Right lung (tissue), 5 donors: ENCODE results near the gene EXOC3L2. TPM values are rescaled to one million over a fixed set of nuclear protein-coding genes. Genes with fewer than 3 reads are reported as not detected.
"Not testable (repeated sequence)": the region's sequence is repeated elsewhere in the genome, so short reads cannot be mapped to it uniquely, and the experiment has no call there.

ENCODE experiments used
- DNase-seq, 2 donors: peaks; one replicate each; pipeline ENCODE4 v3.0.0-alpha.2; 2013
- polyA plus RNA-seq, 5 donors: library from polyadenylated mRNA; unstranded; fragments of 120-200 nt; gene quantifications; one replicate each; pipeline versions ENCODE4 v1.2.1 to v1.2.3, GENCODE V29; 2013; ENCODE audit warnings: inconsistent platforms in 1 of 5, low replicate concordance in 1 of 5; ENCODE audit not compliant: insufficient read length in 5 of 5, insufficient read depth in 1 of 5

EXOC3L2 gene
- polyA plus RNA-seq, 5 donors = 0.84 to 2.8 (median 1.5) TPM

DNA sequence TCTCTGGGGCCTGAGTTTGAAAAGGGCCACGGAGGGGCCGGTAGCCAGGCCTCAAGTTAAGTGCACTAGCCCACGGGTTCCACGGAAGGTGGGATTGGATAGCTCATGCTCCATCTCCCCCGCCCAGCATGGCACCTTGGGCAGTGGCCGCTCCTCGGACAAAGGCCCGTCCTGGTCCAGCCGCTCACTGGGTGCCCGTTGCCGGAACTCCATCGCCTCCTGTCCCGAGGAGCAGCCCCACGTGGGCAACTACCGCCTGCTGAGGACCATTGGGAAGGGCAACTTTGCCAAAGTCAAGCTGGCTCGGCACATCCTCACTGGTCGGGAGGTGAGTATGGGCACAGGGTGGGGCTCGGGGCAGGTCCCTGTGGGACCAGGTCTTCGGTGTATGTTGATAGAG is 13.7 kb upstream of the EXOC3L2 start:
- no peak for DNase-seq

DNA sequence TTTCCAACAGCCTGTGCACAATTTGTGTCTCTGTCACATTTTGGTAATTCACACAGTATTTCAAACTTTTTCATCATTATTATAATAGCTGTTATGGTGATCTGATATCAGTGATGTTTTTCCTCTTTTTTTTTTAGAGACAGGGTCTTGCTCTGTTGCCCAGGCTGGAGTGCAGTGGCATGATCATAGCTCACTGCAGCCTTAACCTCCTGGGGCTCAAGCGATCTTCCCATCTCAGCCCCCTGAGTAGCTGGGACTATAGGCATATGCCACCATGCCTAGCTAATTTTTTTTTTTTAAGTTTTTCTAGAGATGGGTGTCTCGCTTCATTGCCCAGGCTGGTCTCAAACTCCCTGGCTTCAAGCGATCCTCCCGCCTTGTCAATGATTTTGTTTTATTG is 11.6 kb upstream of the EXOC3L2 start:
- no peak for DNase-seq

DNA sequence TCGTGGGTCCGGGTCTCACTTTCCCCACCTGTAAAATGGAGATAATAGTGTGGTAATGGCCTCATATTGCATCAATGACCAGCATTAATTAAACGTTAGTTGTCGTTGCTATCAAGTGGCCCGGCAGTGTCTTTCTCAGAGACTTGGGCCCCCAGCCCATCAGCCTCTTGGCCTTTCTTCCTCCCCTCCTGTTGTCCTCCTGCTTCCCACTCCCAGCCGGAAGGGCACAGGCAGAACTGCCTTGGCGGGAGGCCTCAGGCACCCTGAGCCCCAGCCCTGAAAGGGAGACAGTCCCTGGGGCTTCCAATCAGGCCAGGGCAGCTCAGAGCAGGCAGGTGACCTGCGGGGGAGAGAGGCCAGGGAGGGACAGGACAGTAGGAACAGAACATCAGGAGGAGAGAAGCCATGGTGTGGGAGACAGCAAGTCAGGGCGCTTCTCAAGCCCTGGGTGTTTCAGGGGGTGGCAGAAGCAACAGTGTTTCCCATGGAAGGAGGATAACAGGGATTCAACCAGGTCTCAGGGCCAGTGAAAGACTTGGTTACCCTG is 10.5 kb upstream of the EXOC3L2 start:
- DNase-seq = no peak

DNA sequence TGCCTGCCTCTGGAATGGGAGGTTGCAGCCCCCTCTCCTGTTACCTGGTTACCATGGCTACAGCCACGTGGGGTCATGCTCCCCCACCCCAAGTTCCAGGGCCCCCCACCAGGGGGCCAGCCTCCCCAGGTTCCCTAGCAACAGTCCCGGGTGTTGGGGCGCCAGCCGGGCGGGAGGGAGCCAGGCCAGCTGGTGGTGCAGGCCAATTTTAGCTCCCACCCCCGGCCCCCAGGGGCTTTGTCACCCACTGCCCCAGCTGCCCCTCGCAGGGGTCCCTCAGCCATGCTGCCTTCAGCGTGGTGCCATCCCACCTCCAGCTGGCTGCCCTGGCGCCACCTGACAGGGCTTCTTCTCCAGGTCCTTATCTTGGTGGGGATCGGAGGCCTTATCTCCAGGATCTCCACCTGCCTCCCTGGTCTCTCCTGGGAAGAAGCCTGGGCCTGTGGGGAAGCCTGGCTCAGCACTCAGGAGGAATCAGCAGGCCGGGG is 8.9 kb upstream of the EXOC3L2 start:
- DNase-seq = no peak

DNA sequence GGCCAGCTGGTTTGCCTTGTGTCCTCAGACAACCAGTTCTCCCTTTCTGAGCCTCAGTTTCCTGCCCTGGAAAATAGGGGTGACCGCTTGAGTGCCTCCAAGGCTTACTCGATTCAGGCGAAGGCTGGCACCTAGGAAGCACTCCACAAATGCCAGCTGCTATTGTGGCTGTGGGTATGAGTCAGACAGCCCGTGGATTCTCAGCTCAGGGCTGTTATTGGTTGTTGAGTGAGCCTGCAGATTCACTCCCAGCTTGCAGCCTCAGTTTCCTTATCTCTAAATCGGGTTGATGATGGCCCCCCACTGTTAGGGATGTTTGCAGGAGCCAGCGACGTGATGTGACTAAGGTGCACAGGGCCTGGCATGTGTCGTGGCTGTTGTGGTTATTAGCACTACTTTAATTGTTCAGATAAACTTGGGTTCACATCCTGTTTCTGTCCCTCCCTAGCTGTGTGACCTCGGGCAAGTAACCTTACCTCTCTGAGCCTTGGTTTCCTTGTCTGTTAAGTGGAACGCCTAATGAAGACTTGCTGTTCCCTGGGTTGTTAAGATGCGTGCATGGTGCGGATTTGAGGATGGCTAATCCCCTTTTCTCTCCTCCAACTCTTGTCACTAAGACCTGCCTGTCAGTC is 8.3 kb upstream of the EXOC3L2 start:
- no peak for DNase-seq

DNA sequence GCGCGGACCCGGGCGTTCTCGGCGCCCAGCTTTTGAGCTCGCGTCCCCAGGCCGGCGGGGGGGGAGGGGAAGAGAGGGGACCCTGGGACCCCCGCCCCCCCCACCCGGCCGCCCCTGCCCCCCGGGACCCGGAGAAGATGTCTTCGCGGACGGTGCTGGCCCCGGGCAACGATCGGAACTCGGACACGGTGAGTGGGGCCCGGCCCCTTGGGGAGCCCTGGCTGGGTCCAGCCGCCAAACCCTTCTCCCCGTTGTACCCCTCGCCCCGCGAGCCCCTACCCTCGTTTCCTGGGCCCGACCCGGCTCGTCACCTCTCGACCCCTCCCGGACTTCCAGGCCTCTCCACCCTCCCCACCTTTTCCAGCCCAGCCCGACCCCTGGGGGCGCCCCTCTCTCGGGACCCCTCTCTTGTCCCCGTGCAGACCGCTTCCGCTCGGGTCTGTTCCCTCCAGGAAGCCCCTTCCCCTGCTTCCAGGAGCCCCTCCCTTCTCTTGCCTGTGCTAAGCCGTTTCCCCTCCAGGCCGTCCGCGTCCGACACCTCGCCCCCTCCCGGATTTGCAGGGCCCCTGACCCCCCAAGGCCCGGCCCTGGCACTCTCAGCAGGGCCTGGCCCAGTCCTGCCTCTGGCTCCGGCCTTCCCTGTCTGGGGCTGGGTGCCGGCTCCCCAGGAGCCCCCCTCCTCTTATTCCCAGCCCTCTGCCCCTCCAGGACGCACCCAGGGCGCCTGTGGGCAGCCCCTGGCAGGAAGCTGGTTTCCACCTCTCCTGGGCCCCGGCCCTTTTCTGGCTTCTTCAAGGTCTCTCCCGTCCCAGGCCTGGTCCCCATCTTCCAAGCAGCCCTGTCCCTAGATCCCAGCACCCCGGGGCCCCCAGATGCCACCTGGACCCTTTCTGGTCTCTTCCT is 6.5 kb upstream of the EXOC3L2 start:
- no peak for DNase-seq

DNA sequence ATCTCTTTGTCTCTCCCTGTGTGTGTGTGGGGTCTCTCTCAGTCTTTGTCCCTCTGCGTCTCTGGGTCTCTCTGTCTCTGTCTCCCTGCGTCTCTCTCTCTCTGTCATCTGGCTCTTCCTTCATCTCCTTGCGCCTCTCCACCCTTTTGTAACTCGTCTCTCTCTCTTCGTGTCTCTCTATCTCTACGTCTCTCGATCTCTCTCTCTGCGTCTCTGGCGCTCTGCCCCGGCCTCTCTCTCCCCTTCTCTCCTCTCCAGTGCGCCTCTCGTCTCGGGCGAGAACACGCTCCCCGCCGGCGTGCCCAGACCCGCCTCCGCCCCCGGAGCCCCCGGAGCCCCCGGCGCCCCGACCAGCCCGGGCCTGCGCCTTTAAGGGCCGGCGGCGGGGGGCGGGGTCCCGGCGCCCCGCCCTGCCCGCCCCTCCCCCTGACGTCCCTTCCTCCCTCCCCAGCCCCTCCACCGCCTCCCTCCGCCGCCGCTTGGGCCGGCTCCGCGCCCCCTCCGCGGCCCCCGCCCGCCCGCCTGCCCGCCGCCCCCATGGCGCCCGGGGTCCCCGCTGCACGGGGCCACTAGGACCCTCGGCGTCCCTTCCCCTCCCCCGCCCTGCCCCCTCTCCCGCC is 5.7 kb upstream of the EXOC3L2 start, which contains the start of gene MARK4:
Gene MARK4 (plus strand): TSS at position 440 of the 620 bp plus-strand sequence. CDS start 318 bp downstream, outside the sequence.
- peak; percentile 42 to 60 for DNase-seq

DNA sequence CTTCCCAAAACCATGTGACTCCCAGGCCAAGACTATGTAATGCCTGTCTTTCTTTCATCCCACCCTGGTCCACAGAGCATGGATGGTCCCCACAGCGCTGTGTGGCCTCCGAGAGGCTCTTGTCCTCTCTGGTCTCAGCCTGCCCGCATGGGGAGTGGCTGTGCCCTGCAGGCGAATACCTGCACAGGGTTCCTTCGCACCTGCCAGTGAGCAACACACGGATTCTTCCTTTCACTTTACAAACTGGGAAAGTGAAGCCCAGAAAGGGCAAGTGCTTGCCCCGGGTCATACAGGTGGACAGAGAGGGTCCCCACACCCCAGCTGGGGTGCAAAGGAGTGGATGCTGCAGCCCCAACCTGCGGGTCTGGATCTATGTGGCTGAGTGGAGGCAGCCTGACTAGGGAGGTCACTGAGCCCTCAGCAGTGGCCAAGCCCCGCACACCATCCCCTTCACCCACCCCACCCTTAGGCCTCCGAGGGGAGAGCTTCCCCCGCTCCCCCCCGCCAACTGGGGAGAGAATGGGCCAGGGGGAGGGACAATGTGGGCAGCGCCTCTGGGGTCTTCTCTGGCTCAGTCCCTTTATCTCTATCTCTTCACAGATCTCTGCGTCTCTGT is 5.1 kb upstream of the EXOC3L2 start:
- DNase-seq = no peak

DNA sequence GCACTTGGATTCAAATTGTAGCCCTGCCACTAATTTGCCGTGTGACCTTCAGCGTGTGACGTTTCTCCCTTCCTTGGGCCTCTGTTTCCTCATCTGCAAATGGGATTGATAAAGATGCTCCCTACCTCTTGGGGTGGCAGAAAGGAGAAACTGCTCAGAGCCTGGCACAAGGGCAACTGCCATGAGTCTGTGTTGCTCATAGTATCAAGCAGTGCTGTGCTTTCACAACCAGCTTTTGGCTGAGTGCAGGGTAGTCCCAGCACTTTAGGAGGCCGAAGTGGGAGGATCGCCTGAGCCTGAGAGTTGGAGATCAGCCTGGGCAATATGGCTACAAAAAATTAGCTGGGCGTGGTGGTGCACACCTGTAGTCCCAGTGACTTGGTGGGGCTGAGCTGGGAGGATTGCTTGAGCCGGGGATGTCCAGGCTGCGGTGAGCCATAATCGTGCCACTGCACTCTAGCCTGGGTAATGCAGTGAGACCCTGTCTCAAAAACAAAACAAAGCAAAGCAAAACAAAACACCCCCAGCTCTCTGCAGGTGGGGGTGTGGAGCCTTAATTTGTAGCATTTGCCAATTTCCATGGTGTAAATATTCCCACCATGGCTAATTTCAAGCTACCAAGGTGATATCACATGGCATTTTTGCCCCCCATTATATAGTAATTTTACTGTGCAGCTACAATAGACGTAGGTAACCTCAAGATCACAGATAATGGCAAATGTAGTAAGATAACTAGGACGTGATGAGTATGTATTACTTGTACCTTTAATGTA is 4.2 kb upstream of the EXOC3L2 start:
- no peak for DNase-seq

DNA sequence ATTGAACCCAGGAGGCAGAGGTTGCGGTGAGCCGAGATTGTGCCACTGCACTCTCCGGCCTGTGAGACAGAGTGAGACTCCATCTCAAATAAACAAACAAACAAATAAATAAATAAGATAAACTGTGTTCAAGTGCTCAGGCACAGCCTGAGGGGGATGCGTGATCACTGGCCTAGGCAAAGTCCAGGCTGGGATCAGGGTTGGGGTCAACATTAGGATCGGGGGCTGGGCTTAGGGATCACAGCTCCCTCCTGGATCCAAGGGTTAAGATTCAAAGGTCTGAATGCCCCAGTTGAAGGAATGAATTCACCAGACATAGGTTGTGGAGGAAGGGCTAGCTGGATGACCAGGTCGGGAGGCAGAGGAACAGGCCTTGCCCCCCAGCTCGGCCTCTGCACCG is 1.9 kb upstream of the EXOC3L2 start:
- no peak for DNase-seq

DNA sequence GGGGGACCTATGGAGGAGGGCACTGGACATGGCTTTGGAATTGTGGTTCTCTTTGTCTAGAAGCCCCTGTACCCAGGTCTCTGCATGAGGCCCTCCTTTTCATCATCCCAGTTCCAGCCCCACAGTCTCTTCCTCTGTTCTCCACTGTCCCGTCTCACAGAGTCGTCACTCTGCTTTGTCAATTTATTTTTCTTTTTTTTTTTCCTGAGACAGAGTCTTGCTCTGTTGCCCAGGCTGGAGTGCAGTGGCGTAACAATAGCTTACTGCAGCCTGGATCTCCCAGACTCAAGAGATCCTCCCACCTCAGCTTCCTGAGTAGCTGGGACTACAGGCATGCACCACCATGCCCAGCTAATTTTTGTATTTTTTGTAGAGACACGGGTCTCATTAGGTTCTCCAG is 619 bp upstream of the EXOC3L2 start:
- no peak for DNase-seq

DNA sequence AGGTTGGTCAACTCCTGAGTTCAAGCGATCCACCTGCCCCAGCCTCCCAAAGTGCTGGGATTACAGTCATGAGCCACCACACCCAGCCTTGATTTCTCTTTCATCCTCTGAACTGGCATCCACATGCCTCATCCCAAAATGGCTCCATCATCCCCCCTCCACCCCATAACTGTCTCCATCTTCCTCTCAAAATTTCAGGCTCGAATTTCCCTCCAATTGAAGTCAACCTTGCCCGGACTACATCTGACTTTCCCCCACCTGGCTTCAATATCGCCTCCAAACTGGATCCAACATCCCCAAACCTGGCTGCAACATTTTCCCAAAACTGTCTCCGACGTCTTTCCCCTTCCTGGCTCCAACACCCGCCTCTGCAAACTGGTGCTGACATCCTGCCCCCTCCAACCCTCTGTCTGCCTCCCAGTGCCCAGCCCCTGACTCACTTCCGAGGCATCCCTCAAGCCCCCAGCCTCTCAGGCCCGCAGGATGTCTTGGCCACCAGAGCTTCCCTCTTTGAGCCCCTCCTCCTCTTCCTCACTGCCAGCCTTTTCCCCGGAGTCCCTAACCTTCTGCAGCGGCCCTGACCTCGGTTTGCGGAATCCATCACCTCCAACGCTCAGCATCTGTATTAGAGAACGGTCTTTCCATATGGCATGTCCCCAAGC is 943 bp downstream of the EXOC3L2 start:
- DNase-seq = no peak

DNA sequence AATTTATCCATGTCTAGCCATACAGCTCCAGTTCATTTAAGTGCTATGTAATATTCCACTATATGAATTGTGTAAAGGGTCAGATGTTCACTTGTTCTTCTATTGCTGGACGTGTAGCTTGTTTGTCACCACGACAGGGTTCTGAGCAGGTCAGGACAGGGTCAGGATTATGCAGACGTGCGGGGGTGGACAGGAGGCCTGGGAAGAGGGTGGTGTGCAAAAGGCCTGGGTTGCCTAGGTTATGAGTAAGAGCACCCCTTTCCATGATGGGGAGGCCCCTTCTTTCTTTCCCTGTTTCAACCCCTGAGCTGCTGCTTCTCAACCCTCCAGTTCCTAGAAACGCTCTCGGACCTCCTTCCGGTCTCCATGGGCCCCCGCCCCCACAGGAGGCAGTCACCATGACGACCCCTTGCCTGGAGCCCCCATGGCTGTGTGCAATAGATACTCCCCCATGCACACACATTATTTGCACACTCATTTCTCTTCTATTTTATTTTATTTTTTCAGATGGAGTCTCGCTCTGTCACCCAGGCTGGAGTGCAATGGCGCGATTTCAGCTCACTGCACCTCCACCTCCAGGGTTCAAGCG is 2.0 kb downstream of the EXOC3L2 start:
- no peak for DNase-seq

DNA sequence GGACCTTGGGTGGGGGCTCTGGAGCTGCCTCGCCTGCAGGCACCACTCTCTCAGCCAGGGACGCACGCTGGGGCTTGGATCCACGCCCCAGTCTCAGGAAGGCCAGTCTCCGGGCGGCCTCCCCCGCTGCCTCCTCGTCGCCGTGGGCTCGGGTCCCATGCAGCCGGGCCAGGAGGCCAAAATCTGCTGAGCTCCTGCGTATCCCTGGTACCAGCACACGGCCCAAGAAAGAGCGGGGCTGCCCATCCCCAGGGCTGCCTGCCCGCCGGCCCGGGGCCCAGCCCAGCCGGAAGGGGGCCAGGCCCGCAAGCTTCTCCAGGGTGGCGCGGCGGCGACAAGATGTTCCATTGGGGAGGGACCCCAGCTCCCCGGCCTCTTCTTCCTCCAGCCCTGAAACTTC is 6.7 kb downstream of the EXOC3L2 start:
- no peak for DNase-seq

DNA sequence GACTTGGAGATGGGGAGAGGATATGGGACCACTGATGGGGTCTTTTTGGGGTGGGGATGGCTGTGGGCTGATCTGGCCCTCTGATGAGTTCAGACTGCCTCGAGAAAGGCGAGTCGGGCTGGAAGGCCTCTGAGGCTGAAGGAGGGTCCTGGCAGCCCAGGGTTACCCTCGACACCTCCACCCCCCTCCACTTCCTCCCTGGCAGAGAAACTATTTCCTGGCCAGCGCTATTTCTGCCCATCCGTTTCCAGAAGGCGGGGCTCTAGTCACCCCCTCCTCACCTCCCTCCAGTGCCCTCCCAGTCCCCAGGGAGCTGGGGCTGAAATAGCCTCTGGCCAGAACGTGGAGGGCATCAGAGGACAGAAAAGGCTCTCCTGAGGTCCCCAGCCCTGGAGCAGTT is 9.7 kb downstream of the EXOC3L2 start:
- DNase-seq = no peak

DNA sequence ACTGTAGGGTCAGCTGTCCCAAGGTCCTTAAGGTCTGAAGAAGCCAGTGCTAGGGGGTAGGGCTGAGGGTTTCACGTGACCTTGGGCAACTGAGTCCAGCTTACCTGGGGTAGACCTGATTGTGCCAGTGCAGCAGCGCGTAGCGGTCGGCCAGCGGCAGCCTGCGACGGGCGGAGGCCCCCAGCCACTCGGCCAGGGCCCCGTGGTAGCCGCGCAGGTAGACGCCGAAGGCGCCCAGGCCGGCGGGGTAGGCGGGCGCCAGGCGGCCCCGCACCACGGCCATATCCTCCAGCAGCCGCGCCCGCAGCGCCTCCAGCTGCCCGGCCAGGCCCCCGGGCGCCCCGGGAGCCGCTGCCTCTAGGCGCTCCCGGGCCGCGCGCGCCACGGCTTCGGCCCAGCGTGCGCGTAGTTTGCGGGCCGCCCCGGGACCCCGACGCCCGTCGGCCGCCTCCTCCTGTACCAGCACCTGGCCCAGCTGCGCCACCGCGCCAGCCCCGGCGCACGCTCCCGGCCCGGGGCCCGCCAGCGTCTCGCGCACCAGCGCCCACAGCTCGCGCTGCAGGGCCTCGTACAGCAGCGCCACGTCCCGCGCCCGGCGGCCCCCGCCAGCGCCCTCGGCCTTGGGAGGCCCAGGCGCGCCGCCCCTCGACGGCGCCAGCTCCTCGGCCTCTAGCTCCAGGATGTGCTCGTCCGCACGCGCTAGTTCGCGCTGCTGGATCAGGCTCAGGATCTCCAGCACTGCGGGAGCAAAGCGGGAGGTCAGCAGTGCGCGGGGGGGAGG is 10.9 kb downstream of the EXOC3L2 start:
- no peak for DNase-seq

DNA sequence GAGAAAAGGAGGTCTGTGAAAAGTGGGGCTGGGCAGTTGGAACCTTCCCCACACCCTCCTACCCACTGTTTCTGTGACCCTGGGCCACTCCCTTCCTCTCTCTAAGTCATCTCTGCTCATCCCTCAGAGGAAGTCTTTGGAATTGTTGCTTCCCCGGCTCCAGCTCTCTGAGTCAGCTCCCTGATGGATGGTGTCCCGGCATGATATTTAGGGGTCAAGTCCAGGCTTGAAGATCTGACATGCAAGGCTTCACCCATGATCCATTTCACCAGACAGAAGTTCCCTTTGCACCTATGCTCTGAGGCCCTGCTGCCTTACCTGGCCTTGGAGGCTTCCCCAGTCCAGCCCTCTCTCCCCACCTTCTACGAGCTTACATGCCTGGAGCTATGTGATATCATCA is 13.3 kb downstream of the EXOC3L2 start:
- DNase-seq = no peak

DNA sequence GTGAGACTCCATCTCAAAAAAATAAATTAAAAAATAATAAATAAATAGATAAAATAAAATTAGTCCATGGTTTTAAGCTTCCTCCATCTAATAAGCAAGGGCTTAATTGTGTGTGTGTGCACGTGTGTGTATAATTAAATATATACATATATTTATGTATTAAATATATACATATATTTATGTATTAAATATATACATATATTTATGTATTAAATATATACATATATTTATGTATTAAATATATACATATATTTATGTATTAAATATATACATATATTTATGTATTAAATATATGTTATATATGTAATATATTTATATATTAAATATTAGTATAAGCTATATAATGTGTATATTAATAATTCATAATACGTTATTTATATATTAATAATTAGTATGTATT is 16.2 kb downstream of the EXOC3L2 start:
- DNase-seq = not testable (repeated sequence)

DNA sequence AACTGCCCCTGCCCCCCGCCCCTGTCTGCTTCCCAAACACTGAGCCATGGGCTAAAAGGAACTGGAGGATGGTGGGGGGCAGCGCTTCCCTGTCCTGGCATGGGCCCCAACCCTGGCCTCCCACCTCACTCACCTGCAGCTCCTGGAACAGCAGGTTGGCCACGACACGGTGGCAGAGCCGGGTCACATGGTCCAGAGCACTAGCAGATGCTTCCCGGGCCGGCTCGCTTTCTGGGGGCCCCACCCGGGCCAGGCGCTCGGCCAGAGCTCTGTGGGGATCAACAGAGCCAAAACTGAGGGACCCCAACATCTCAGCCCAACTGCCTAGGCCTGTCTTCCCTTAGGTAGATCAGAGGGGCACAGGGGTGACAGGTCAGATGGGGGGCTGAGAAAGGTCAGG is 20.6 kb downstream of the EXOC3L2 start:
- no peak for DNase-seq
